ENCODE data around the gene PRR18. TPM values are rescaled to one million over a fixed set of nuclear protein-coding genes. Genes with fewer than 3 reads are reported as not detected.

PRR18 gene
- total RNA-seq, 1 experiment from 2014 or later, result not detected

DNA sequence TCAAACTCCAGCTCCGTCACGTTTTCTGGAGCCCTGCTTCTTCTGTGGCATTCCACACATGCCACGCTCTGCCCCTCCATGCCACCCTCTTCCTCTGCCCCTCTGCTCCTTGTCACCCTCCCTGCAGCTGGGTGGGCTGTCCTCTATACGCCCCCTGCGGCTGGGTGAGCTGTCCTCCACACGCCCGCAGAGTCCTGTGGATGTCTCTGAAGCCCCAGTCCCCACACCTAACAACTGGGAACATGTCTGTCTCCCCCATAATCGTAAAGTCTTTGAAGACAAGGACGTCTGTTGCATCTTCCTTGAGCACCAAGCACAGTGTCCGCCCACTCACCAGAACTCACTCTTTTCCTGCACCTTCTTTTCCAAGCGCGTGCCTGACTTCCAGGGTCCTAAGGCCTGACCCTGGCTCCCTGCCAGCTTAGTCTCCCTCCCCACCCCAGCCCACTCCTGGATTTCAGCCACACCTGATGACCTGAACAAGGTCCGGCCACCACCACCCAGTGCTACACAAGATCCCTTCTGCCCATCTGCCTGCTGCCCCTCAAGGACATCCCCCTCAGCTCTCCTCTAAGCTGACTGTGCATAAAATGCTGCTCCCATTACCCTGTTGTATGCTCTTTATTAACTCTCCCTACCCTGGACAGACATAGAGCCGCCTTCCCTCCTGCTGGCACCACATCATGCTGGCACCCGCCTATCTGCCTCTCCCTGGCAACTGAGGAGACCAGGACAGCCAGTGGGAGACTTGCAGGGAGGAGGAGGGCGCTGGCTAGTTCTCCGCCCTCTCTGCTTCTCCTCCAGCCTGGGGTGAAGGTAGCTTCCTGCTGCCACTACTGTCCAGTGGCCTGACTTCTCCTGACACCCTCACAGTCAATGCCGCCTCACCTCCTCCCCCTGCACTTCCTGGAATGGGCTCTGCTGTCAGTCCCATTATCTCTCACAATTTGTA lies 10.7 kb upstream of the PRR18 start:
- peaks cover 0 to 22% of the 10 kb centered on the region in 2 experiments; a peak in 2 of 4 replicates for H3K4me1 ChIP-seq (ENCODE audit: control insufficient read depth in 1 of 2, insufficient read depth in 2 of 2, low read length in 2 of 2)
- H3K9ac ChIP-seq (ENCODE audit: low read length), result no peak overlapping the region
- H4K20me1 ChIP-seq (ENCODE audit: insufficient read depth), result no peaks in the 10 kb centered on the region
- TF ChIP-seq TCF7L2 (IDR thresholded peaks at IDR 0.05; ENCODE audit: borderline replicate concordance, extremely low read depth, insufficient read depth, insufficient read length) (no peak), ZFX (IDR thresholded peaks at IDR 0.05) (no peak), POLR2AphosphoS5 (IDR thresholded peaks at IDR 0.05; ENCODE audit: low read depth, low read length) (peak; percentile 21; the same call in 1 of the 2 replicates)
- no peaks in the 10 kb centered on the region for H3K9me3 ChIP-seq (ENCODE audit: control insufficient read depth in 1 of 2, insufficient read depth in 1 of 2, low read depth in 1 of 2, low read length in 2 of 2)
- H3K4me3 ChIP-seq (replicated peaks in 1 of 2; ENCODE audit: low read depth in 1 of 2, low read length in 2 of 2), result no peak overlapping the region
- peak; percentile 86 for ATAC-seq
- no TSS peak for BruUV-seq (replicated peaks)
- DNase-seq (ENCODE audit: low read depth, low spot score), result no peak
- peaks cover 12% of the 10 kb centered on the region for H3K79me2 ChIP-seq (ENCODE audit: insufficient read depth, low read length)
- intact Hi-C loops (cut with micrococcal nuclease), result no loop called here
- H3K9me2 ChIP-seq (ENCODE audit: insufficient read depth), result no peaks in the 10 kb centered on the region
- H3K27me3 ChIP-seq (ENCODE audit: insufficient read depth, low read length), result no peaks in the 10 kb centered on the region
- CTCF ChIA-PET, result no interaction called here
- H3K36me3 ChIP-seq (ENCODE audit: control insufficient read depth in 1 of 2, insufficient read depth in 2 of 2, low read length in 2 of 2), result peaks cover 5 to 11% of the 10 kb centered on the region in 2 experiments; a peak in 3 of 4 replicates
- no peak overlapping the region for H3K27ac ChIP-seq (ENCODE audit: low read depth, low read length)
- peak overlapping the region; percentile 17 for H3K4me2 ChIP-seq (ENCODE audit: low read length)
- POLR2A ChIA-PET, result no interaction called here
- H2AFZ ChIP-seq (ENCODE audit: low read depth, low read length, poor library complexity, severe bottlenecking), result no peak overlapping the region
- RAD21 ChIA-PET (ENCODE audit: low non-redundant PET in 1 of 2, low total read pairs in 2 of 2, uncharacterized antibody in 2 of 2, unreplicated experiment in 2 of 2), result interaction anchor here in 1 of 2 experiments (0.9 kb wide), 1 partner anchor 82 kb away, joined by 3 read pairs; no protein-coding TSS in a partner anchor

DNA sequence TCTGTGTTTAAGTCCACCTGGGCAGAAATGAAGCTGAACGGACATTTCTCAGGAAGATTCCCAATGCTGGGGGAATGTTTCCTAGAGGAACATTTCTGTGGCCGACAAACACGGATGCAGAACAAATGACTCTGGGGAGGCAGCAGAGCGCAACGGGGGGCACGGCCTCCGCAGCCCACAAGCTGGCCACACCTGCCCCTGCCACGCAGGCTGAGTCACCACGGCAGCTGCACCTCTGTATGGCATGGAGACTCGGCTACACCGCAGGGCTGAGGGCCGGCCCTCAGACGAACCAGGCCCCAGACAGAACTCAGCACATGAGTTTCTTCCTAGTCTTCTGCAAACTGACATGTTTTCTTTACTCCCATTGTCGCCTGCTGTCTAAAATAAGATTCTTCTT lies 10.0 kb upstream of the PRR18 start:
- no TSS peak for BruUV-seq (replicated peaks)
- TF ChIP-seq RAD21 (IDR thresholded peaks at IDR 0.05; ENCODE audit: low read depth) (no peak), CEBPB (IDR thresholded peaks at IDR 0.05; ENCODE audit: low read depth) (no peak), ELF1 (IDR thresholded peaks at IDR 0.05; ENCODE audit: borderline replicate concordance, low read depth) (no peak), YY1 (IDR thresholded peaks at IDR 0.05; ENCODE audit: extremely low read depth, insufficient replicate concordance, low read depth, low read length) (no peak), POLR2AphosphoS5 (IDR thresholded peaks at IDR 0.05; ENCODE audit: low read depth, low read length) (no peak), POLR2A (IDR thresholded peaks at IDR 0.05; ENCODE audit: borderline replicate concordance, extremely low read depth, insufficient read depth, insufficient read length) (no peak), SRF (IDR thresholded peaks at IDR 0.05; ENCODE audit: low read depth) (no peak), EZH2phosphoT487 (IDR thresholded peaks at IDR 0.05; ENCODE audit: borderline replicate concordance) (no peak), JUND (IDR thresholded peaks at IDR 0.05) (no peak)
- TF ChIP-seq, protein P1, sequence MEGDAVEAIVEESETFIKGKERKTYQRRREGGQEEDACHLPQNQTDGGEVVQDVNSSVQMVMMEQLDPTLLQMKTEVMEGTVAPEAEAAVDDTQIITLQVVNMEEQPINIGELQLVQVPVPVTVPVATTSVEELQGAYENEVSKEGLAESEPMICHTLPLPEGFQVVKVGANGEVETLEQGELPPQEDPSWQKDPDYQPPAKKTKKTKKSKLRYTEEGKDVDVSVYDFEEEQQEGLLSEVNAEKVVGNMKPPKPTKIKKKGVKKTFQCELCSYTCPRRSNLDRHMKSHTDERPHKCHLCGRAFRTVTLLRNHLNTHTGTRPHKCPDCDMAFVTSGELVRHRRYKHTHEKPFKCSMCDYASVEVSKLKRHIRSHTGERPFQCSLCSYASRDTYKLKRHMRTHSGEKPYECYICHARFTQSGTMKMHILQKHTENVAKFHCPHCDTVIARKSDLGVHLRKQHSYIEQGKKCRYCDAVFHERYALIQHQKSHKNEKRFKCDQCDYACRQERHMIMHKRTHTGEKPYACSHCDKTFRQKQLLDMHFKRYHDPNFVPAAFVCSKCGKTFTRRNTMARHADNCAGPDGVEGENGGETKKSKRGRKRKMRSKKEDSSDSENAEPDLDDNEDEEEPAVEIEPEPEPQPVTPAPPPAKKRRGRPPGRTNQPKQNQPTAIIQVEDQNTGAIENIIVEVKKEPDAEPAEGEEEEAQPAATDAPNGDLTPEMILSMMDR (IDR thresholded peaks at IDR 0.05 in 2 of 3, conservative IDR thresholded peaks at IDR 0.05 in 1 of 3; ENCODE audit: borderline replicate concordance in 1 of 3, insufficient read depth in 1 of 3, low read depth in 2 of 3, low read length in 2 of 3), result no peak

More for the DNA sequence above, 10.0 kb upstream of the PRR18 start:
- CTCF ChIA-PET, result no interaction called here
- ATAC-seq, result peak; percentile 63
- Histone ChIP-seq H3K4me3 (replicated peaks in 1 of 2; ENCODE audit: low read depth in 1 of 2, low read length in 2 of 2) (no peak overlapping the region), H3K9me2 (ENCODE audit: insufficient read depth) (no peaks in the 10 kb centered on the region), H2AFZ (ENCODE audit: low read depth, low read length, poor library complexity, severe bottlenecking) (no peak overlapping the region), H3K36me3 (ENCODE audit: control insufficient read depth in 1 of 2, insufficient read depth in 2 of 2, low read length in 2 of 2) (peaks cover under 1 to 9% of the 10 kb centered on the region in 2 experiments; a peak in 2 of 4 replicates), H3K9me3 (ENCODE audit: control insufficient read depth in 1 of 2, insufficient read depth in 1 of 2, low read depth in 1 of 2, low read length in 2 of 2) (no peaks in the 10 kb centered on the region), H4K20me1 (ENCODE audit: insufficient read depth) (no peaks in the 10 kb centered on the region), H3K27ac (ENCODE audit: low read depth, low read length) (no peak overlapping the region), H3K27me3 (ENCODE audit: insufficient read depth, low read length) (no peaks in the 10 kb centered on the region), H3K9ac (ENCODE audit: low read length) (no peak overlapping the region), H3K79me2 (ENCODE audit: insufficient read depth, low read length) (peaks cover 5% of the 10 kb centered on the region), H3K4me1 (ENCODE audit: control insufficient read depth in 1 of 2, insufficient read depth in 2 of 2, low read length in 2 of 2) (peaks cover 0 to 22% of the 10 kb centered on the region in 2 experiments; a peak in 2 of 4 replicates), H3K4me2 (ENCODE audit: low read length) (peak overlapping the region; percentile 17; the same call in 1 of the 2 replicates)
- POLR2A ChIA-PET, result no interaction called here
- RAD21 ChIA-PET (ENCODE audit: low non-redundant PET in 1 of 2, low total read pairs in 2 of 2, uncharacterized antibody in 2 of 2, unreplicated experiment in 2 of 2), result interaction anchor here in 1 of 2 experiments (0.9 kb wide), 1 partner anchor 82 kb away, joined by 3 read pairs; no protein-coding TSS in a partner anchor
- no peak for DNase-seq (ENCODE audit: low read depth, low spot score)
- intact Hi-C loops (cut with micrococcal nuclease), result no loop called here
